H9 (cell line): ENCODE measurements around the gene CPT1B. TPM values are rescaled to one million over a fixed set of nuclear protein-coding genes. Genes with fewer than 3 reads are reported as not detected.

Experiments used
- DNase-seq: peaks from one replicate; pipeline ENCODE4 v3.0.0-alpha.2; 2017
- H2AFZ ChIP-seq: one replicate; pipeline ENCODE4 v1.6.1; 2013; ENCODE audit warnings: mild to moderate bottlenecking, low read length, control low read depth, moderate library complexity
- H2AK5ac ChIP-seq: 2 replicates; pipeline ENCODE4 v1.6.1; 2013; ENCODE audit warnings: low read length, control low read depth, mixed read lengths; ENCODE audit not compliant: insufficient read length
- H2BK120ac ChIP-seq: one replicate; pipeline ENCODE4 v1.6.1; 2013; ENCODE audit warnings: low read depth, mild to moderate bottlenecking, low read length, control low read depth, inconsistent platforms; ENCODE audit not compliant: poor library complexity, severe bottlenecking
- H2BK12ac ChIP-seq: 2 replicates; pipeline ENCODE4 v1.6.1; 2013; ENCODE audit warnings: low read length, control low read depth, mixed read lengths, low read depth; ENCODE audit not compliant: insufficient read length
- H2BK15ac ChIP-seq: 2 replicates; pipeline ENCODE4 v1.6.1; 2013; ENCODE audit warnings: low read depth, low read length, control low read depth
- H2BK20ac ChIP-seq: one replicate; pipeline ENCODE4 v1.6.1; 2013; ENCODE audit warnings: low read depth, mild to moderate bottlenecking, low read length, control low read depth, inconsistent platforms; ENCODE audit not compliant: poor library complexity, severe bottlenecking
- H2BK5ac ChIP-seq: 2 replicates; pipeline ENCODE4 v1.6.1; 2013; ENCODE audit warnings: low read length, control low read depth, mixed read lengths; ENCODE audit not compliant: insufficient read length
- H3K14ac ChIP-seq: 2 replicates; pipeline ENCODE4 v1.6.1; 2013; ENCODE audit warnings: low read length, control low read depth; ENCODE audit not compliant: insufficient read depth
- H3K18ac ChIP-seq: 2 replicates; pipeline ENCODE4 v1.6.1; 2013; ENCODE audit warnings: low read depth, mild to moderate bottlenecking, mixed read lengths, low read length, control low read depth; ENCODE audit not compliant: insufficient read length
- H3K23ac ChIP-seq: 2 replicates; pipeline ENCODE4 v1.6.1; 2013; ENCODE audit warnings: low read length, control low read depth, mixed read lengths, low read depth; ENCODE audit not compliant: insufficient read length
- H3K23me2 ChIP-seq: 2 replicates; pipeline ENCODE4 v1.6.1; 2013; ENCODE audit warnings: low read depth, mild to moderate bottlenecking, mixed read lengths, low read length, control low read depth; ENCODE audit not compliant: insufficient read length, poor library complexity, severe bottlenecking
- H3K27ac ChIP-seq: 2 replicates; pipeline ENCODE4 v1.5.1; 2013; ENCODE audit warnings: low read length, control low read depth, mixed read lengths, low read depth; ENCODE audit not compliant: insufficient read length
- H3K27me3 ChIP-seq: 2 replicates; pipeline ENCODE4 v1.6.1; 2013; ENCODE audit warnings: low read length, control low read depth, inconsistent platforms; ENCODE audit not compliant: insufficient read depth
- H3K4ac ChIP-seq: 2 replicates; pipeline ENCODE4 v1.6.1; 2013; ENCODE audit warnings: low read depth, mild to moderate bottlenecking, control low read depth, inconsistent platforms, low read length, moderate library complexity
- H3K4me1 ChIP-seq: 2 replicates; pipeline ENCODE4 v1.6.1; 2013; ENCODE audit warnings: low read length, control low read depth, inconsistent platforms; ENCODE audit not compliant: insufficient read depth
- H3K4me2 ChIP-seq: 2 replicates; pipeline ENCODE4 v1.6.1; 2013; ENCODE audit warnings: low read length, control low read depth, mixed read lengths; ENCODE audit not compliant: insufficient read length, insufficient read depth
- H3K56ac ChIP-seq: 2 replicates; pipeline ENCODE4 v1.6.1; 2013; ENCODE audit warnings: low read depth, mild to moderate bottlenecking, mixed read lengths, low read length, control low read depth; ENCODE audit not compliant: insufficient read length
- H3K79me1 ChIP-seq: 2 replicates; pipeline ENCODE4 v1.6.1; 2013; ENCODE audit warnings: low read depth, mild to moderate bottlenecking, moderate library complexity, low read length, control low read depth, inconsistent platforms; ENCODE audit not compliant: insufficient read depth, poor library complexity, severe bottlenecking
- H3K79me2 ChIP-seq: 2 replicates; pipeline ENCODE4 v1.6.1; 2013; ENCODE audit warnings: low read length, control low read depth, inconsistent platforms; ENCODE audit not compliant: insufficient read depth
- H3K9ac ChIP-seq: 2 replicates; pipeline ENCODE4 v1.6.1; 2013; ENCODE audit warnings: low read length, control low read depth, mixed read lengths; ENCODE audit not compliant: insufficient read length; ENCODE audit errors: extremely low read depth
- H3K9me3 ChIP-seq: one replicate; pipeline ENCODE4 v1.6.1; 2013; ENCODE audit warnings: low read depth, low read length, inconsistent platforms; ENCODE audit not compliant: control insufficient read depth
- H3T11ph ChIP-seq: one replicate; pipeline ENCODE4 v1.6.1; 2013; ENCODE audit warnings: mild to moderate bottlenecking, low read length, control low read depth, inconsistent platforms
- H4K20me1 ChIP-seq: one replicate; pipeline ENCODE4 v1.6.1; 2013; ENCODE audit not compliant: control insufficient read depth, insufficient read length, insufficient read depth
- H4K5ac ChIP-seq: 2 replicates; pipeline ENCODE4 v1.6.1; 2013; ENCODE audit warnings: low read depth, mild to moderate bottlenecking, mixed read lengths, low read length, control low read depth; ENCODE audit not compliant: insufficient read length
- H4K8ac ChIP-seq: replicated peaks from 2 replicates; pipeline ENCODE4 v1.6.1; 2013; ENCODE audit warnings: low read length, control low read depth, mixed read lengths, low read depth; ENCODE audit not compliant: insufficient read length
- H4K91ac ChIP-seq: 2 replicates; pipeline ENCODE4 v1.6.1; 2013; ENCODE audit warnings: low read depth, mild to moderate bottlenecking, moderate library complexity, mixed read lengths, low read length, control low read depth; ENCODE audit not compliant: insufficient read length
- H3K27ac Mint-ChIP-seq, 3 experiments: 2 replicates in 2 of 3; 3 replicates in 1 of 3; pipeline ENCODE4 v1.8.0; 2020 to 2021; ENCODE audit warnings: mixed read lengths in 3 of 3, mild to moderate bottlenecking in 1 of 3, moderate library complexity in 1 of 3
- H3K27me3 Mint-ChIP-seq: 2 replicates; pipeline ENCODE4 v1.8.0; 2021; ENCODE audit warnings: low read depth, mild to moderate bottlenecking, moderate library complexity, mixed read lengths
- H3K36me3 Mint-ChIP-seq, 3 experiments: 2 replicates in 2 of 3; 3 replicates in 1 of 3; pipeline ENCODE4 v1.8.0; 2020 to 2021; ENCODE audit warnings: low read depth in 3 of 3, mixed read lengths in 3 of 3; ENCODE audit not compliant: insufficient read depth in 1 of 3
- H3K4me1 Mint-ChIP-seq, 2 experiments: 2 replicates each; pipeline ENCODE4 v1.8.0; 2020; ENCODE audit warnings: mixed read lengths in 2 of 2
- H3K4me3 Mint-ChIP-seq, 2 experiments: 2 replicates in 1 of 2; 3 replicates in 1 of 2; pipeline ENCODE4 v1.8.0; 2020 to 2021; ENCODE audit warnings: mild to moderate bottlenecking in 2 of 2, mixed read lengths in 2 of 2, moderate library complexity in 1 of 2
- H3K9me3 Mint-ChIP-seq, 2 experiments: 2 replicates in 1 of 2; 3 replicates in 1 of 2; pipeline ENCODE4 v1.8.0; 2020; ENCODE audit warnings: mild to moderate bottlenecking in 2 of 2, mixed read lengths in 2 of 2, moderate library complexity in 1 of 2
- WGBS: extraction: QIAGEN DNeasy Blood & Tissue Kit; methylation state at CpG from one replicate; pipeline ENCODE4 v1.1.7; 2013; ENCODE audit warnings: missing lambda C conversion rate, low lambda C conversion rate, mixed read lengths; ENCODE audit not compliant: insufficient read length; ENCODE audit errors: extremely low coverage; 5-methylcytosine and 5-hydroxymethylcytosine counted together
- total RNA-seq: library from RNA; stranded (reverse); gene quantifications from 2 replicates; pipeline ENCODE4 v1.2.1, GENCODE V29; 2021
- TF ChIP-seq, protein P1 (sequence below): fragments of 200-600 bp; sonication (generic); conservative IDR thresholded peaks from 3 replicates; pipeline ENCODE4 v1.8.0; 2021; ENCODE audit warnings: antibody characterized with exemption, mild to moderate bottlenecking

CPT1B gene
- total RNA-seq, 1 experiment from 2014 or later, result 65.7 TPM

DNA sequence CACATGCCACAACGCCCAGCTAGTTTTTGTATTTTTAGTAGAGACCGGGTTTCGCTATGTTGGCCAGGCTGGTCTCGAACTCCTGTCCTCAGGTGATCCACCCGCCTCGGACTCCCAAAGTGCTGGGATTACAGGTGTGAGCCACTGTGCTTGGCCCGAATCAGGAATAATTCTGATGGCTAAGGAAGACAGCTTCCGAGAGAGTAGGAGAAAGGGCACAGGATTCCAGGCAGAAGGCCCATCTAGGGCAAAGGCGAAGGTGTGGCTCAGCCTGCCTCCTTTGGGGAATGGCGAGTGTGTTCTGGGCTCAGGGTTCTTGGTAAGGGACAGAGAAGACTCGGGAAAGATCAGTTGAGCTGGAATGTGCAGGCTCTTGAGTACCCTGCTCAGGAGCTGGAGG lies 13.9 kb downstream of the CPT1B start:
- no peaks in the 10 kb centered on the region for H3K9me3 ChIP-seq
- no peak overlapping the region for H3K9ac ChIP-seq
- no peaks in the 10 kb centered on the region for H3K27me3 ChIP-seq
- H4K5ac ChIP-seq, result no peak overlapping the region
- no peaks in the 10 kb centered on the region for H3K9me3 Mint-ChIP-seq
- no peaks in the 10 kb centered on the region for H3K79me2 ChIP-seq
- no peak overlapping the region for H4K91ac ChIP-seq
- no peak overlapping the region for H2AK5ac ChIP-seq
- H3K23ac ChIP-seq, result no peak overlapping the region
- no peak overlapping the region for H2BK15ac ChIP-seq
- no peak overlapping the region for H3K4me2 ChIP-seq
- H3K4me1 ChIP-seq, result no peaks in the 10 kb centered on the region
- H2BK20ac ChIP-seq, result no peak overlapping the region
- H3K27ac ChIP-seq, result no peak overlapping the region
- H4K8ac ChIP-seq, result no peak overlapping the region
- H3K56ac ChIP-seq, result no peak overlapping the region
- no peaks in the 10 kb centered on the region for H4K20me1 ChIP-seq
- H3T11ph ChIP-seq, result no peak overlapping the region
- no CpG with 5 or more reads among the region's 11 CpGs for WGBS
- no peak overlapping the region for H2AFZ ChIP-seq
- H2BK120ac ChIP-seq, result no peak overlapping the region
- H3K4ac ChIP-seq, result no peak overlapping the region
- peaks cover 9 to 10% of the 10 kb centered on the region in 2 experiments for H3K4me1 Mint-ChIP-seq
- no peak for DNase-seq
- peaks cover 1 to 17% (median 14%) of the 10 kb centered on the region in 3 experiments; a peak in 6 of 7 replicates for H3K36me3 Mint-ChIP-seq
- peaks cover 37% of the 10 kb centered on the region for H3K27me3 Mint-ChIP-seq
- no peaks in the 10 kb centered on the region for H3K79me1 ChIP-seq
- H3K27ac Mint-ChIP-seq, result no peak overlapping the region
- H2BK12ac ChIP-seq, result no peak overlapping the region
- H3K14ac ChIP-seq, result no peak overlapping the region
- H3K4me3 Mint-ChIP-seq, result peak overlapping the region in 1 of 2 experiments; percentile 8; a peak in 3 of 5 replicates
- TF ChIP-seq, protein P1, sequence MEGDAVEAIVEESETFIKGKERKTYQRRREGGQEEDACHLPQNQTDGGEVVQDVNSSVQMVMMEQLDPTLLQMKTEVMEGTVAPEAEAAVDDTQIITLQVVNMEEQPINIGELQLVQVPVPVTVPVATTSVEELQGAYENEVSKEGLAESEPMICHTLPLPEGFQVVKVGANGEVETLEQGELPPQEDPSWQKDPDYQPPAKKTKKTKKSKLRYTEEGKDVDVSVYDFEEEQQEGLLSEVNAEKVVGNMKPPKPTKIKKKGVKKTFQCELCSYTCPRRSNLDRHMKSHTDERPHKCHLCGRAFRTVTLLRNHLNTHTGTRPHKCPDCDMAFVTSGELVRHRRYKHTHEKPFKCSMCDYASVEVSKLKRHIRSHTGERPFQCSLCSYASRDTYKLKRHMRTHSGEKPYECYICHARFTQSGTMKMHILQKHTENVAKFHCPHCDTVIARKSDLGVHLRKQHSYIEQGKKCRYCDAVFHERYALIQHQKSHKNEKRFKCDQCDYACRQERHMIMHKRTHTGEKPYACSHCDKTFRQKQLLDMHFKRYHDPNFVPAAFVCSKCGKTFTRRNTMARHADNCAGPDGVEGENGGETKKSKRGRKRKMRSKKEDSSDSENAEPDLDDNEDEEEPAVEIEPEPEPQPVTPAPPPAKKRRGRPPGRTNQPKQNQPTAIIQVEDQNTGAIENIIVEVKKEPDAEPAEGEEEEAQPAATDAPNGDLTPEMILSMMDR, result no peak
- no peaks in the 10 kb centered on the region for H3K23me2 ChIP-seq
- no peak overlapping the region for H3K18ac ChIP-seq
- no peak overlapping the region for H2BK5ac ChIP-seq
